GM12878 (cell line): ENCODE results near the gene CARD18. TPM values are rescaled to one million over a fixed set of nuclear protein-coding genes. Genes with fewer than 3 reads are reported as not detected.
"Not testable (repeated sequence)": the region's sequence is repeated elsewhere in the genome, so short reads cannot be mapped to it uniquely, and the experiment has no call there.

Experiments used
- ATAC-seq: fragments of 200-7000 bp; cut with Tn5 transposase; 3 replicates; pipeline ENCODE4 v1.9.1; 2020; ENCODE audit warnings: mild to moderate bottlenecking, moderate library complexity
- BruUV-seq: library from RNA; stranded (reverse); fragments of 400-500 nt; replicated peaks from 2 replicates; lab custom pipeline; 2021; lab: Mats Ljungman, UMichigan
- CTCF ChIA-PET: fragments of 300-600 bp; sonication (Branson Sonifier 250); formaldehyde crosslinking; extraction: SDS; loops from one replicate; lab custom pipeline; 2021; ENCODE audit warnings: inconsistent platforms; lab: Yijun Ruan, JAX
- POLR2A ChIA-PET: fragments of 350-600 bp; formaldehyde crosslinking; extraction: SDS; loops from one replicate; lab custom pipeline; 2021; ENCODE audit warnings: inconsistent platforms; lab: Charles Lee
- RAD21 ChIA-PET: fragments of 300-600 bp; sonication (Branson Sonifier 250); formaldehyde crosslinking; loops from one replicate; lab custom pipeline; 2023; ENCODE audit warnings: antibody characterized with exemption; ENCODE audit not compliant: unreplicated experiment; lab: Charles Lee
- SMC1A ChIA-PET: fragments of 300-600 bp; sonication (Branson Sonifier 250); formaldehyde crosslinking; loops from one replicate; lab custom pipeline; 2023; ENCODE audit not compliant: unreplicated experiment, uncharacterized antibody; lab: Charles Lee
- DNase-seq: peaks from one replicate; pipeline ENCODE4 v3.0.0-alpha.2; 2011; ENCODE audit warnings: low read depth, low spot score
- FAIRE-seq: peaks from 3 replicates; lab custom pipeline; 2011; peaks lifted over from hg19 to GRCh38; lab: Jason Lieb, UNC
- H2AFZ ChIP-seq: 2 replicates; pipeline ENCODE4 v1.6.0; 2011; ENCODE audit warnings: low read depth, low read length, control low read depth; ENCODE audit not compliant: control insufficient read depth
- H3K27ac ChIP-seq: 2 replicates; pipeline ENCODE4 v1.5.1; 2011; ENCODE audit warnings: control low read depth; ENCODE audit not compliant: control insufficient read depth, insufficient read depth
- H3K27me3 ChIP-seq, 2 experiments: replicated peaks in 1 of 2; 2 replicates each; pipeline versions ENCODE4 v1.6.0 to v1.6.1; 2011; ENCODE audit warnings: low read length in 1 of 2; ENCODE audit not compliant: control insufficient read depth in 2 of 2, insufficient read depth in 2 of 2
- H3K36me3 ChIP-seq, 2 experiments: 2 replicates each; pipeline ENCODE4 v1.5.1; 2011; ENCODE audit warnings: low read length in 1 of 2; ENCODE audit not compliant: control insufficient read depth in 2 of 2, insufficient read depth in 2 of 2
- H3K4me1 ChIP-seq: 2 replicates; pipeline ENCODE4 v1.6.1; 2011; ENCODE audit warnings: mild to moderate bottlenecking, low read length, moderate library complexity, mixed read lengths; ENCODE audit not compliant: control insufficient read depth, insufficient read depth
- H3K4me2 ChIP-seq: 2 replicates; pipeline ENCODE4 v1.6.0; 2011; ENCODE audit warnings: control low read depth; ENCODE audit not compliant: control insufficient read depth, insufficient read depth
- H3K4me3 ChIP-seq: fragments of 200-600 bp; sonication (generic); 2 replicates; pipeline ENCODE4 v1.5.1; 2016
- H3K79me2 ChIP-seq: 2 replicates; pipeline ENCODE4 v1.6.0; 2011; ENCODE audit warnings: low read length; ENCODE audit not compliant: control insufficient read depth, insufficient read depth
- H3K9ac ChIP-seq: 2 replicates; pipeline ENCODE4 v1.8.0; 2011; ENCODE audit warnings: low read length, control low read depth, mixed read lengths; ENCODE audit not compliant: control insufficient read depth, insufficient read depth
- H3K9me3 ChIP-seq: replicated peaks from 3 replicates; pipeline ENCODE4 v1.5.1; 2011; ENCODE audit warnings: mild to moderate bottlenecking, low read length; ENCODE audit not compliant: control insufficient read depth, insufficient read depth
- H4K20me1 ChIP-seq: 2 replicates; pipeline ENCODE4 v1.6.0; 2011; ENCODE audit not compliant: control insufficient read depth, insufficient read depth
- ASH2L ChIP-seq: fragments of 300-600, 200-600 bp; sonication (generic); IDR thresholded peaks from 2 replicates; pipeline ENCODE4 v1.6.1; 2017; ENCODE audit warnings: low read depth, mild to moderate bottlenecking, borderline replicate concordance
- CHD4 ChIP-seq: fragments of 200-600 bp; sonication (generic); IDR thresholded peaks from 2 replicates; pipeline ENCODE4 v1.6.1; 2016; ENCODE audit warnings: mild to moderate bottlenecking
- CREB1 ChIP-seq: IDR thresholded peaks from 2 replicates; pipeline ENCODE4 v1.6.1; 2012; ENCODE audit warnings: low read depth, mild to moderate bottlenecking, inconsistent platforms
- IRF4 ChIP-seq: IDR thresholded peaks from 2 replicates; pipeline ENCODE4 v1.6.1; 2011; ENCODE audit warnings: low read depth, low read length
- IRF5 ChIP-seq: fragments of 450-650 bp; IDR thresholded peaks from 2 replicates; pipeline ENCODE4 v1.6.1; 2017; ENCODE audit warnings: borderline replicate concordance
- KDM1A ChIP-seq: fragments of 200-600 bp; sonication (generic); IDR thresholded peaks from 2 replicates; pipeline ENCODE4 v1.6.1; 2016; ENCODE audit warnings: borderline replicate concordance
- LARP7 ChIP-seq: fragments of 450-650 bp; IDR thresholded peaks from 2 replicates; pipeline ENCODE4 v1.6.1; 2017; ENCODE audit warnings: mild to moderate bottlenecking
- MAX ChIP-seq: IDR thresholded peaks from 2 replicates; pipeline ENCODE4 v1.6.1; 2012; ENCODE audit warnings: low read depth, low read length, improper control_type of control experiment
- MXI1 ChIP-seq: fragments of 150-350 bp; IDR thresholded peaks from 2 replicates; pipeline ENCODE4 v1.6.1; 2011; ENCODE audit warnings: low read depth, mild to moderate bottlenecking, inconsistent platforms, low read length, improper control_type of control experiment
- NFXL1 ChIP-seq: fragments of 450-650 bp; IDR thresholded peaks from 2 replicates; pipeline ENCODE4 v1.6.1; 2017; ENCODE audit warnings: antibody characterized with exemption, mild to moderate bottlenecking, borderline replicate concordance
- NR2C2 ChIP-seq: IDR thresholded peaks from 2 replicates; pipeline ENCODE4 v1.6.1; 2011; ENCODE audit warnings: borderline replicate concordance, low read depth; ENCODE audit not compliant: control insufficient read depth, insufficient read length
- NR2F1 ChIP-seq: fragments of 450-650 bp; conservative IDR thresholded peaks from 2 replicates; pipeline ENCODE4 v1.6.1; 2017; ENCODE audit warnings: mild to moderate bottlenecking
- PAX8 ChIP-seq: fragments of 450-650 bp; IDR thresholded peaks from 2 replicates; pipeline ENCODE4 v1.6.1; 2017; ENCODE audit warnings: mild to moderate bottlenecking, moderate library complexity
- PKNOX1 ChIP-seq: fragments of 450-650 bp; IDR thresholded peaks from 2 replicates; pipeline ENCODE4 v1.6.1; 2016; ENCODE audit warnings: mild to moderate bottlenecking
- RB1 ChIP-seq: fragments of 450-650 bp; formaldehyde crosslinking; IDR thresholded peaks from 2 replicates; pipeline ENCODE4 v1.6.1; 2017; ENCODE audit warnings: mild to moderate bottlenecking, borderline replicate concordance
- RCOR1 ChIP-seq: conservative IDR thresholded peaks from 2 replicates; pipeline ENCODE4 v1.6.1; 2012; ENCODE audit warnings: low read depth, low read length, improper control_type of control experiment
- SIN3A ChIP-seq: IDR thresholded peaks from 2 replicates; pipeline ENCODE4 v1.6.1; 2012; ENCODE audit warnings: low read depth, low read length, improper control_type of control experiment
- SREBF1 ChIP-seq: IDR thresholded peaks from 2 replicates; pipeline ENCODE4 v1.6.1; 2012; ENCODE audit warnings: mild to moderate bottlenecking, low read length
- SRF ChIP-seq, 2 experiments: IDR thresholded peaks; 2 replicates each; pipeline ENCODE4 v1.6.1; 2011; ENCODE audit warnings: low read depth in 2 of 2, low read length in 2 of 2, mild to moderate bottlenecking in 1 of 2, moderate library complexity in 1 of 2
- ZNF274 ChIP-seq: IDR thresholded peaks from one replicate; pipeline ENCODE4 v1.8.0; 2011; ENCODE audit not compliant: insufficient read length, insufficient read depth
- WGBS: methylation state at CpG from one replicate; pipeline ENCODE4 v1.1.6; 2016; ENCODE audit warnings: low lambda C conversion rate; ENCODE audit not compliant: insufficient replicate concordance, insufficient coverage; ENCODE audit errors: missing lambda C conversion rate; 5-methylcytosine and 5-hydroxymethylcytosine counted together
- in situ Hi-C: fragments of 300-500 bp; cut with MboI; formaldehyde crosslinking; loops from 9 replicates; pipeline ENCODE4 v1.14.3; 2018; ENCODE audit warnings: mixed read lengths
- intact Hi-C: fragments of 100-400 bp; cut with micrococcal nuclease; formaldehyde crosslinking; loops from one replicate; pipeline ENCODE4 v1.14.2; 2022; ENCODE audit not compliant: unreplicated experiment
- polyA plus RNA-seq, 11 experiments: library from polyadenylated mRNA; depleted of rRNA in 4 of 11; unstranded in 6 of 11; stranded (reverse) in 5 of 11; fragments of >200 nt; fragmentation: Nextera tagmentation in 4 of 11; fragmentation: Illumina TruSeq in 1 of 11; extraction: Ambion mirVana in 4 of 11; extraction: Trizol in 1 of 11; gene quantifications; 1 replicate in 1 of 11; 2 replicates in 10 of 11; pipeline versions ENCODE4 v1.2.1 to v1.2.3, GENCODE V29; 2011 to 2016; ENCODE audit warnings: inconsistent platforms in 2 of 11, missing spikeins in 2 of 11, low read depth in 1 of 11
- total RNA-seq, 4 experiments: library from RNA; depleted of rRNA in 3 of 4; stranded (reverse); fragments of >200 nt in 3 of 4; fragmentation: Illumina TruSeq in 1 of 4; extraction: Trizol in 1 of 4; gene quantifications; 2 replicates each; pipeline versions ENCODE4 v1.2.1 to v1.2.3, GENCODE V29; 2013 to 2021

Gene CARD18
- total and polyA plus RNA-seq, 10 of the 15 experiments (the other 5 are each of a cell fraction or from before 2014, with no cell fraction given), result not detected

GRCh38 chr11:105108247-105108646, 31.3 kb downstream of the CARD18 start:
- no peaks in the 10 kb centered on the region for H3K4me1 ChIP-seq
- no peaks in the 10 kb centered on the region for H3K36me3 ChIP-seq
- no peak for FAIRE-seq
- SMC1A ChIA-PET, result no interaction called here
- in situ Hi-C loops, result no loop called here
- no peak overlapping the region for H3K9ac ChIP-seq
- no peak overlapping the region for H2AFZ ChIP-seq
- DNase-seq, result no peak
- no peaks in the 10 kb centered on the region for H3K9me3 ChIP-seq
- RAD21 ChIA-PET, result no interaction called here
- H3K4me2 ChIP-seq, result no peak overlapping the region
- no peak overlapping the region for H3K4me3 ChIP-seq
- no peaks in the 10 kb centered on the region for H3K79me2 ChIP-seq
- no peak for TF ChIP-seq PAX8
- no peak for TF ChIP-seq ZNF274
- no peak for TF ChIP-seq LARP7
- TF ChIP-seq RB1, result no peak
- no peak for TF ChIP-seq IRF5
- no peak for TF ChIP-seq MAX
- no peak for TF ChIP-seq RCOR1
- TF ChIP-seq CHD4, result no peak
- no peak for TF ChIP-seq SIN3A
- TF ChIP-seq NFXL1, result no peak
- no peak for TF ChIP-seq IRF4
- TF ChIP-seq ASH2L, result no peak
- no peak for TF ChIP-seq NR2F1
- TF ChIP-seq NR2C2, result no peak
- no peak for TF ChIP-seq SREBF1
- TF ChIP-seq SRF (IDR thresholded peaks at IDR 0.05; ENCODE audit: low read depth in 2 of 2, low read length in 2 of 2), result no peak
- no peak for TF ChIP-seq CREB1
- no peak for TF ChIP-seq KDM1A
- no peak for TF ChIP-seq PKNOX1
- TF ChIP-seq MXI1, result no peak
- TF ChIP-seq, all 136 proteins: peak for 0
- intact Hi-C loops, result no loop called here
- no TSS peak for BruUV-seq
- WGBS, result 39% methylated on average over 1 of the region's 1 CpG
- Histone ChIP-seq H3K27ac (no peak overlapping the region), H4K20me1 (no peaks in the 10 kb centered on the region), H3K27me3 (no peaks in the 10 kb centered on the region; a peak in 1 of 4 replicates)
- CTCF ChIA-PET, result no interaction called here
- ATAC-seq, result no peak
- POLR2A ChIA-PET, result no interaction called here

- H3K27ac ChIP-seq, DNase-seq, H3K27me3 ChIP-seq, H3K4me1 ChIP-seq, in situ Hi-C loops, H3K9ac ChIP-seq, FAIRE-seq, H4K20me1 ChIP-seq, RAD21 ChIA-PET, H3K79me2 ChIP-seq, CTCF ChIA-PET, H3K4me3 ChIP-seq, POLR2A ChIA-PET, H3K36me3 ChIP-seq, H2AFZ ChIP-seq, BruUV-seq, H3K9me3 ChIP-seq, H3K4me2 ChIP-seq, ATAC-seq, SMC1A ChIA-PET: not testable (repeated sequence)
- intact Hi-C loops, result loop anchor here (2.0 kb wide), 1 partner anchor 31 kb away; no protein-coding TSS in a partner anchor
- 11% methylated on average over 8 of the region's 8 CpGs for WGBS
Measured at GRCh38 chr11:105107226-105107825, 32.2 kb downstream of the CARD18 start.
